WTC11 (cell line): ENCODE data around the gene PLPP4.

Experiments
- ATF3 ChIP-seq: sonication (generic); formaldehyde crosslinking; conservative IDR thresholded peaks from 2 replicates; pipeline ENCODE4 v1.8.1; 2022; ENCODE audit warnings: mild to moderate bottlenecking, missing genetic modification reagents
- TF ChIP-seq, protein P1 (sequence below): sonication (generic); formaldehyde crosslinking; IDR thresholded peaks from 2 replicates; pipeline ENCODE4 v1.8.0; 2022; ENCODE audit warnings: mild to moderate bottlenecking, missing genetic modification reagents
- TF ChIP-seq, protein P2 (sequence below): fragments of 200-600 bp; IDR thresholded peaks from 2 replicates; pipeline ENCODE4 v1.8.0; 2022; ENCODE audit warnings: antibody characterized with exemption

DNA sequence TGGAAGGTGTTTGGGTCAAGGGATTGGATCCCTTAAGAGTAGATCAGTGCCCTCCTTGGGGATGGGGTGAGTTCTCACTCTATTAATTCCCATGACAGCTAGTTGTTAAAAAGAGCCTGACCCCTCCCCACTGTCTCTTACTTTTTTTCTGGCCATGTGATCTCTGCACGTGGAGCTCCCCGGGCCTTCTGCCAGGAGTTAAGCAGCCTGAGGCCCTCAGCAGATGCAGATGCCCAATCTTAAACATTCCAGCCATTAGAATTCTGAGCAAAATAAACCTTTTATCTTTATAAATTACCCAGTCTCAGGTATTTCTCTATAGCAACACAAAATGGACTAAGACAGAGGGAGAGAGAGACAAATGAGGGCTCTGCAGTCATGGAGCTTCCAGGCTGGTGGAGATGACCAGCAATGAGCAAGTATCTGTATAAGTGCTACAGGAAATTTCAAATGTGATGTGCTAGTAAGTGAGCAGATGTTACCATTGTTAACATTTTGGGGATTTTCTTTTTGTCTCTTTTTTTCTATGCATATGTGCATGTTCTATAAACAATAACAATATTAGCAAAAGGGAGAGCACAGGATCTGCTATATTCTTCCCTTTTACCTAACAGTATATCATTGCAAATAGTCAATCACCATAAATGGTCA, 26.7 kb downstream of the PLPP4 start:
- TF ChIP-seq, protein P1, sequence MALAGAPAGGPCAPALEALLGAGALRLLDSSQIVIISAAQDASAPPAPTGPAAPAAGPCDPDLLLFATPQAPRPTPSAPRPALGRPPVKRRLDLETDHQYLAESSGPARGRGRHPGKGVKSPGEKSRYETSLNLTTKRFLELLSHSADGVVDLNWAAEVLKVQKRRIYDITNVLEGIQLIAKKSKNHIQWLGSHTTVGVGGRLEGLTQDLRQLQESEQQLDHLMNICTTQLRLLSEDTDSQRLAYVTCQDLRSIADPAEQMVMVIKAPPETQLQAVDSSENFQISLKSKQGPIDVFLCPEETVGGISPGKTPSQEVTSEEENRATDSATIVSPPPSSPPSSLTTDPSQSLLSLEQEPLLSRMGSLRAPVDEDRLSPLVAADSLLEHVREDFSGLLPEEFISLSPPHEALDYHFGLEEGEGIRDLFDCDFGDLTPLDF (CRISPR knock-in tag): no peak
- TF ChIP-seq, protein P2, sequence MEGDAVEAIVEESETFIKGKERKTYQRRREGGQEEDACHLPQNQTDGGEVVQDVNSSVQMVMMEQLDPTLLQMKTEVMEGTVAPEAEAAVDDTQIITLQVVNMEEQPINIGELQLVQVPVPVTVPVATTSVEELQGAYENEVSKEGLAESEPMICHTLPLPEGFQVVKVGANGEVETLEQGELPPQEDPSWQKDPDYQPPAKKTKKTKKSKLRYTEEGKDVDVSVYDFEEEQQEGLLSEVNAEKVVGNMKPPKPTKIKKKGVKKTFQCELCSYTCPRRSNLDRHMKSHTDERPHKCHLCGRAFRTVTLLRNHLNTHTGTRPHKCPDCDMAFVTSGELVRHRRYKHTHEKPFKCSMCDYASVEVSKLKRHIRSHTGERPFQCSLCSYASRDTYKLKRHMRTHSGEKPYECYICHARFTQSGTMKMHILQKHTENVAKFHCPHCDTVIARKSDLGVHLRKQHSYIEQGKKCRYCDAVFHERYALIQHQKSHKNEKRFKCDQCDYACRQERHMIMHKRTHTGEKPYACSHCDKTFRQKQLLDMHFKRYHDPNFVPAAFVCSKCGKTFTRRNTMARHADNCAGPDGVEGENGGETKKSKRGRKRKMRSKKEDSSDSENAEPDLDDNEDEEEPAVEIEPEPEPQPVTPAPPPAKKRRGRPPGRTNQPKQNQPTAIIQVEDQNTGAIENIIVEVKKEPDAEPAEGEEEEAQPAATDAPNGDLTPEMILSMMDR: no peak
- no peak for TF ChIP-seq ATF3
